NCI-H1436 (cell line): Measurements from ENCODE around the gene ASIC3.

Experiments
- DNase-seq: peaks from one replicate; lab custom pipeline; 2025; lab: John Stamatoyannopoulos, UW

ASIC3 gene

GRCh38 chr7:151056666-151057505 lies 8.6 kb downstream of the ASIC3 start:
- DNase-seq: no peak

- DNase-seq: no peak
Observed at GRCh38 chr7:151057506-151057988, 9.2 kb downstream of the ASIC3 start, which contains the start of gene CDK5. Gene CDK5 (minus strand): TSS chr7:151057897. CDS start chr7:151057848, 49 bp downstream.

- peak; percentile 98 for DNase-seq
Observed at GRCh38 chr7:151057989-151058780, 9.9 kb downstream of the ASIC3 start.

- DNase-seq: no peak
Observed at GRCh38 chr7:151058781-151059366, 10.5 kb downstream of the ASIC3 start.

GRCh38 chr7:151059367-151060112 lies 11.2 kb downstream of the ASIC3 start, which contains the start of gene SLC4A2:
Gene SLC4A2 (plus strand): TSS chr7:151059589. CDS start chr7:151061988, 2,399 bp downstream.
- DNase-seq: peak; percentile 56

- DNase-seq: no peak
Observed at GRCh38 chr7:151060113-151060415, 11.7 kb downstream of the ASIC3 start.

GRCh38 chr7:151060416-151061212 lies 12.3 kb downstream of the ASIC3 start:
- no peak for DNase-seq

GRCh38 chr7:151061213-151062110 lies 13.1 kb downstream of the ASIC3 start:
- DNase-seq: no peak

- DNase-seq: no peak
Observed at GRCh38 chr7:151062111-151062398, 13.7 kb downstream of the ASIC3 start.

GRCh38 chr7:151062399-151063211 lies 14.3 kb downstream of the ASIC3 start:
- no peak for DNase-seq

- no peak for DNase-seq
Observed at GRCh38 chr7:151063212-151063561, 14.9 kb downstream of the ASIC3 start.

GRCh38 chr7:151064454-151064853 lies 16.1 kb downstream of the ASIC3 start:
- no peak for DNase-seq

GRCh38 chr7:151064993-151065392 lies 16.7 kb downstream of the ASIC3 start:
- no peak for DNase-seq

GRCh38 chr7:151065516-151065915 lies 17.2 kb downstream of the ASIC3 start:
- no peak for DNase-seq

GRCh38 chr7:151066273-151066974 lies 18.1 kb downstream of the ASIC3 start:
- DNase-seq: no peak

- DNase-seq: no peak
Observed at GRCh38 chr7:151068069-151068773, 19.9 kb downstream of the ASIC3 start.

GRCh38 chr7:151069841-151070573 lies 21.7 kb downstream of the ASIC3 start:
- DNase-seq: no peak
